Measurements from ENCODE around the gene FAM83C.

FAM83C gene

DNA sequence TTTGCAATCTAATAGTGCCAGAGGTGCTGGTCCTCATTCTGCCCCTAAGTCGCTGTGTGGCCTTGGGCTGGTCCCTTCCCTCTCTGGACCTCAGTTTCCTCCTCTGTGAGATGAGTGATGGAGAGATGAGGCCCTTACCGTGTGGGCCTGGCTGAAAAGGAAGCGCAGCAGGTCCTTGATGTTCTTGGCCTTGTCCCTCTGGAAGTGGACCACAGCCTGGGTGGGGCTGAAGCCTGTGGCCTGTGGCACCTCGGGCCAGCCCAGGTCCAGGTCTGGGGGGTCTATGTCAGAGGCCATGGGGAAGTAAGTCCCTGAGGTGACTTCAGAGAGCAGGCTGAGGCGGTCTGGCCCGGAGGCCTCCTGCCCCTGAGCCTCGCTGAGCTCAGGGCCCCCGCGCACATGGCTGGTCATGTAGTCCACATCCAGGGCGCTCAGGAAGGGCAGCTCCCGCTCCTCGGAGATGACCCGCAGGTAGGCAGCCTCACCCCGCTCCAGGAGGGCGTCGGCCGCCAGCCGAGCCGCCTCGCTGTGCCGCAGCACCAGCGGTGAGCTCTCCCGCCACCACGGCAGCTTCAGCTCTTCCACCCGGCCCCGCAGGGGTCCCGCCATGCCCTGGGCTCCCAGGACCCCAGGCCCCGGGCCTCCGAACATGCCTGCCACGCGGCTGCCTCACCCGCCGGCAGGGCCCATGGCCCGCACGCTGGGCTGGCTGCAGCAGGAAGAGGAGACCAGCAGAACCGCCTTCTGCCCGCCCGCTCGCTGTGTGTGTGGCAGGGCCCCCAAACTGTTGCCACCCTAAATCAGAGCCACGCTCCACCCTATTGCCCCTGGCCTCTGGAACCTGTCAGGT, at the start of gene FAM83C:
FAM83C (minus strand) TSS at position 772 of the 850 bp plus-strand sequence; CDS start at position 651, 121 bp downstream.
- DNase-seq: no peak

- no peak for DNase-seq
Observed at GRCh38 chr20:35341366-35342028, 49.3 kb upstream of the FAM83C start.

- DNase-seq: no peak
Observed at GRCh38 chr20:35340436-35340835, 48.2 kb upstream of the FAM83C start.

DNA sequence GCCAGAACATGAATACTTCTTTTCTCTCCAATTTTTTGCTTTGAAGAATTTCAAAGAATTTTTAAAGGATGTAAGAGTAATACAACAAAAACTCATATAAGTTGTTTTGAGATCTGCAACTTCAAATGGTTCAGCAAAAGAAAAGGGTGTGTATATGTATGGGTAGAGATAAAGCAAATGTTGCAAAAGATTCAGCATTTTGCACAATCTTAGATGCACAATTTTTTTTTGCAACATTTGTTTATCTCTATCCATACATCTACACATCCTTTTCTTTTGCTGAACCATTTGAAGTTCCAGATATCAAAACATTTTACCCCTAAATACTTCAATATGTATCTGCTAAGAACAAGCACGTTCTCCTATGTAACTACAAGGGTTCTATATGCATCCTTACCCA, 47.4 kb upstream of the FAM83C start:
- no peak for DNase-seq

DNA sequence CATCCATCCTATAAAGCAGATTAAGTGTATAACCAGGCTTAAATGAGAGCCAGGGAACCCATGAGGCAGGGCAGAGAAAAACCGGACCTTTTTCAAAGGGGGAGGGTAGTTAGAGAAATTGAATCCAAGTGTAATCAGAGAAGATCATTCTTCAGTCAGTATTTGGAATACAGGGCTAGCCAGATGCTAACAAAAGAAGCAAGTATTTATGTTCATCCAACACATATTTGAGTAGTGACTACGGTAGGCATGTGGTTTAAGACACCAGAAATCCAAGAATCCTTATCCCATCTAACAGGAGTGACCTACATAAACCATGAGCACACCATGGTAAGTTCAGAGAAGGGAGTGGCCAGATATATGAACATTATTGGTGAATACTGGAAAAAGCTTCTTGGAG, 46.8 kb upstream of the FAM83C start:
- DNase-seq: no peak

GRCh38 chr20:35334311-35335101, 42.3 kb upstream of the FAM83C start:
- no peak for DNase-seq

GRCh38 chr20:35333606-35334005, 41.4 kb upstream of the FAM83C start:
- DNase-seq: no peak

- no peak for DNase-seq
Observed at GRCh38 chr20:35332540-35333200, 40.4 kb upstream of the FAM83C start.

DNA sequence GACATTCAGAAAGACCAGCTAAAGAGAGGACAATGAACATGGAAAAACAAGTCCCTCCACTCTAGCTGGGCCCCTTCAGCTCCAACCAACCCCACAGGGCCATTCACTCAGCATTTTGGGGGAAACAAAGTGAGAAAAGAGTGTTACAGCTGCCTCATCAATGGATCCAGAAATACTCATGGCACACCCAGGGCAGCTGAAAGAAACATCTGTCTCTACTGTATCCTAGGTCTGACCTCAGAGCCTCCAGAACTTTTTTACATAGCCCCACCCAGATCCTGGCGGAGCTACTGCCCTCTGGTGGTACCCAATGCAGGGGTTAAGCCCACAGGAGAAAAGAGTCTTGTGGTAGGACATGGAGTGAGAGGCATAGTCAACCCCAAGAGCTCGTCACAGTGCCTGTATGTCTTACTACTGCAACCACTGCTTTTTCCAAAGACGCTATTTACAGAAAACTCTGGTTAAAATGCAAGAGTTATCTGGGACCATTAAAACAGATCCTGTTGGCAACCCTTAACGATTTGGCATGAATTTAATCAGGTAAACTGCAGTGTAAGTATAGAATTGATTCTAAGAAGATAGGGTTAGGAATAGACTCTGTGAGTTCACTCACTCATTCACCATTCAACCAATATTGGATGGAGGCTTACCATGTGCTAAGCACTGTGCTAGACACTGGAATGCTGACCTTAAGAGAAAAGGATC, 37.4 kb upstream of the FAM83C start:
- no peak for DNase-seq

GRCh38 chr20:35328689-35329088, 36.5 kb upstream of the FAM83C start:
- no peak for DNase-seq

- DNase-seq: no peak
Observed at GRCh38 chr20:35328095-35328685, 36.0 kb upstream of the FAM83C start.

DNA sequence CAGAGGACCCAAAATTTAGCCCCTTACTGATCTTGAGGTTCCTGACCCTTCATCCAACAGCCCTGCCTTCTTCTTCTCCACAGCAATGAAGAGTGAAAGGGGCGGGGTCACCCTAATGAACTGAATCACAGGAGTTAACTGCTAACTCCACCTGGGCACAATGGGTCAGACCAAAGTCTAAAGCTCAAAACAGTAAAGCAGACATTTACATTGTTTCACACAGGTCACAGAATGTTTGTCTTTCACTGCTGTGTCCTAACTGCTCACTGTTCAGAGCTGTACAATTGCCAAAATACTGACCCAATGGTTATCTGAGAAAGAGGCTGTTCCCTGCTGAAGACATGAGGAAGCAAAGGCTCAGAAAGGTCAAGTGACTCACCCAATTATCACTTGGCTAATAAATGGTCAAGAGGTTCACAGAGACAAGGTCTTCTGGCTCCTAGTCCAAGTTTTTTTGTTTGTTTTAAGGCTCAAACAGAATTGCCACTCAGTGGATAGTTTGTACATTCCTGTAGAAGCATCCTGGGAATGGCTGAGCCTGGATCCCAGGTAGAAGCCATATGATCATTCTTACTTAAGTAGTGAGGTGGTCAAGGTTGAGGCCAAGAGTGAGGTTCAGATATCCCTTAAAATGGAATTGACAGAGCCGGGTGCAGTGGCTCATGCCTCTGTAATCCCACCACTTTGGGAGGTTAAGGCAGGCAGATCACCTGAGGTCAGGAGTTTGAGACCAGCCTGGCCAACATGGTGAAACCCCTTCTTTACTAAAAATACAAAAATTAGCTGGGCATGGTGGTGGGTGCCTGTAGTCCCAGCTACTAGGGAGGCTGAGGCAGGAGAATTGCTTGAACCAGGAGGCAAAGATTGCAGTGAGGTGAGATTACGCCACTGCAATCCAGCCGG, 35.1 kb upstream of the FAM83C start:
- no peak for DNase-seq

DNA sequence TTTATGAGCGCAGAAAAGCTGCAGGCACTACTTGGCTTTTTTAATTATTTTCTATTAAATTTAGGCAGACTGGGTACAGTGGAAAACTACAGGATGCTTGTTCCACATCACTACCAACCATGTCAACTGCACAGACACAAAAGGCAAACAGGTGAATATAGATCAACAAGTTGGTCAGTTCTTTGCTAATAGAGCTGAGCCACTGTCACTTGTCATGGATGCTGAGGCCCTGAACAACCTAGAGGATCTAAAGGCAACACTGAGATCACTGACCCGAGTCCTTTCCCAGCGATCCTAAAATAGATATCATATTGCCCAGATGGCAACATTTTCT, 34.5 kb upstream of the FAM83C start:
- no peak for DNase-seq

DNA sequence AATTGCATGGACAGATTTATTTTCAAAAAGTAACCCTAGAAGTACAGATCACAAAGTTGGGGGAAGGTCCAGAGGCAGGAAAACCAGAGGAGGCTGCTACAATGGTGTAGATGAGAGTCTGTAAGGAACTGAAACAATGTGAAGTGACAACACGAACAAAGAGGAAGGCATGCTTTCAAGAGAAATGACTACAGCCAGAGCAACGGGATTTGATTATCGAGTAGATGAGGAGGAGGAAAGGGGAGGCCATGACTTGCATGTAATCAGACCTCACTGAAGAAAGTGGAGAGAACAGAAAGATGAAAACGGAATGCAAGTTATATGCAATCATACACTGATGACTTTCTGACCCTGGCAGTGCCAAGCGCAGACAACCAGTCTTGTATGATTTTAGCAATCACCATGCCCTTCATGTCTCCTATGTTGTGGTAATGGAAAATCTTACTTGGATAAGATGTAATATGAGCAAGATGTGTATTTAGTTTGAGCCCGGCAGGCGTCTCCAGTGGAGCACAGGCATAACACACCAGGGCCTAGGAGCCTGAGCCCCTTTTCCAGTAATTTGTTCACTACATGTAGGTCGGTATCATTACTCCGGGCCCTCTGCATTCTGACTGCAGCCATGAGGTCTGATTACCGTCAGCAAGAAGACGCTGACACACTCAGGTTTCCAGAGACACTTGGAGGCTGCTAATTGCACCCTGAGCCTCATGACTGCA, 34.0 kb upstream of the FAM83C start:
- no peak for DNase-seq

DNA sequence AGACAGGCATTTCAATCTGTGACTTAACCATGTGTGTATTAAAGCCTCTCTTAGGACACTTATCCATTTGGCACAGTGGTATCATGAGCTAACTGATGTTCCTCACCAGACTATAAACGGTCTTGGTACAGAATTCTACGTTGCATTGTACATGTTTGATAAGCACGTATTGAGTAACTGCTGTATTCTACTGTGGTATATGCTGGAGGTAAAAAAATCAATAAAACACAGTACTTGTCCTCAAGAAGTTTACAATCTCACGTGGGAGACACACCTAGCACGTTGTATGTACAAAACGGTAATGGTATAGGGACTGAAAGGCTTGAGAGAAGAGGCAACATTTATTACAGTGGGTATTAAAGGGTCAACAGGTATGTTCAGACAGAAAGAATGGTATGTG, 33.2 kb upstream of the FAM83C start:
- DNase-seq: no peak

- no peak for DNase-seq
Observed at GRCh38 chr20:35320396-35321126, 28.3 kb upstream of the FAM83C start.

- no peak for DNase-seq
Observed at GRCh38 chr20:35319871-35320197, 27.6 kb upstream of the FAM83C start.

DNA sequence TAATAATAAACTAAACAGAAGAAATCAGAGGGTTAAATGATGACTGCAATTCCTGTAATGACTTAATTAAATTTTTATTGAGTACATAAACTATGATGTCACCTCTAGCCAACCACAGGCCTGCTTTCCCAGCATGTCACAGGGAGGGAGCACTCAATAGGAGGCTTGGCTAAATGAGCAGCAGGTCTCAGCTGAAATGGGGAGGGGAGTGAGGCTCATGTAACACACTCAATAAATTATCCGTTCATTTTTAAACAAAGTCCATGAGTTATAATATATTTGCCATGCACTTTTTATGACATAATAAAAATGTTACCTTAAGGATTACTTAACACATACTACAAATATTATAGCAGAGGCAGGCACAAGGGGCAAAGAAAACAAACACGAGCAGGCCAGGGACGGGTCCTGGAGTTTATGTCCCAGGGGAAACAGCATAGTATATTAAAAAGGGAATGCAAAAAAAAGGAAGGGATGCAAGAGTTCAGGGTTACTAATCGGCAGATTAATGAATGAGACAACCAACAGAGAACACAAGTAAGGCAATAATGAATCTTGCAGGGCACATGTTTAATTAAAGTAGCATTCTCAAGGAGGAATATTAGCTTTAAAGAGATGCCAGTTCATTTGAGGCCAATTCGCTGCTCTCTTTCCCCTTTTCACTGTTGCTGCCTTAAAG, 27.1 kb upstream of the FAM83C start:
- DNase-seq: no peak

DNA sequence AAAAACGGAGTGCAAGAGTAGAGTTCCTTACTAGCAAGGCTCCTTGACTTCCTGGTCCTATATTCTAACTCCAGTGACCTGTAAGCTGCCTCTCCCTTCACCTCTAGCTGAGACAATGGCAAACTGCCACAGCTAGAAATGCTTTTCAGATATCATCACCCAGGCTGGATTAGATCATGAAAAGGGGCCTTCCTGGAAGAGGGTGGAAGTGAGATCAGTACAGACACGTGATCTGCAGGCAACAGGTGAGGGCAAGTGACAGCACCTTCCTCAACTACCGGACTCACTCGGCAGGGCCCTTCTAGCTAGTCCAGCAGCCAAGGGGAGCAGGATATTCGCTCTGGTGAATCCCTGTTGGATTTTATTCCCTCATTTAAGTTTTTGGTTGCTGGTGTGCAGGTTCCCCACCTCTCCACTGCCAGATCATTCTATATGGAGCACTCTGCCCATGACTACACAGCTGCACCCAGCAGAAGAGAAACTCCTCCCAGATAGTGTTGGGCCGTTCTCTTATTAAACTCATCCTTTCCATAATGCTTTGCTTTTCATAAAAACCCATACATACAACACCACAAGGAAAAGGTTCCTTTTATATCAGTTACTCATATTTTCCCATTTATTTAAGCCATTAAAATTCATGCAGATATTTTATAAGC, 26.4 kb upstream of the FAM83C start:
- DNase-seq: no peak

All from CD4-positive, alpha-beta T cell treated with Interferon gamma for 1 hour (primary cell).